GM12892 (cell line): ENCODE data around the gene HIPK1.
"Not testable (repeated sequence)": the region's sequence is repeated elsewhere in the genome, so short reads cannot be mapped to it uniquely, and the experiment has no call there.

Source experiments
- DNase-seq: peaks from one replicate; pipeline ENCODE4 v3.0.0; 2011; ENCODE audit not compliant: insufficient read length
- FAIRE-seq: peaks from 2 replicates; lab custom pipeline; 2011; peaks lifted over from hg19 to GRCh38; lab: Jason Lieb, UNC
- POLR2A ChIP-seq: IDR thresholded peaks from 2 replicates; pipeline ENCODE4 v1.6.1; 2011; ENCODE audit warnings: low read depth, low read length, control low read depth
- POLR2AphosphoS5 ChIP-seq: IDR thresholded peaks from 2 replicates; pipeline ENCODE4 v1.6.1; 2011; ENCODE audit warnings: low read depth, low read length, control low read depth
- TAF1 ChIP-seq: IDR thresholded peaks from 2 replicates; pipeline ENCODE4 v1.6.1; 2011; ENCODE audit warnings: low read depth, mild to moderate bottlenecking, control low read depth, low read length, borderline replicate concordance

HIPK1 gene

DNA sequence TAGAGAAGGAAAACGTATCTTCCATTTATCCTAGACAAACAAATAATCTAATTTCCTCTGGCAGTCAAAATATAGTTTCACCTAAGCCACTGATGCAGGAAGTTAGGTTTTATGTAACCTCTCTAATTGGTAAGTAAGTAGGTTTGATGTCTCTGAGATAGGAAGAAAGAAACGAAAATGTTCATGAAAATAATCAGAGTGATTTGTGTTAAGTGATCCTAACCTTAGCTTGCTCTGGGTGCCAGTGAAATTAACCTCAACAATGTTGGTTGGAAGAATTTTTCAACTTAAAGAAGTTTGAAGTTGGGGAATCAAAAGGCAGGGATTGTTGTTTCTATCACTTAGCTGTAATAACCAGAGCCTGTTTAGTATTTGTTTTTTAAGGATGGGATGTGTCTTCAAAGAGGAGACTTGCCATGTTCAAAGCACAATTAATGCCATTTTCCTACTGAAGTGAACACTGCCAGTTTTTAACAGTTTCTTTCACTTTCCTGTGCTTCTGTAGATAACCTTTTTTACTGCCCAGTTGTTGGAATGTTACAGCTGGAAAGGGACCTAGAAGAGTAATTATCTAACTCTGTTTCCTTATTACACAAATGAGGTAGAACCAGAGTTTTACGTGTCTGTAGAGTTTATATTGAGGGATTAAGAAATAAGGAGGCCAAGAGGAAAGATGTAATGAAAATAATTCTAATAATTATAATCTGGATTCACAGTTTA, 18.4 kb downstream of the HIPK1 start:
- no peak for FAIRE-seq
- TF ChIP-seq POLR2A (no peak), POLR2AphosphoS5 (no peak), TAF1 (no peak)
- DNase-seq, result no peak

DNA sequence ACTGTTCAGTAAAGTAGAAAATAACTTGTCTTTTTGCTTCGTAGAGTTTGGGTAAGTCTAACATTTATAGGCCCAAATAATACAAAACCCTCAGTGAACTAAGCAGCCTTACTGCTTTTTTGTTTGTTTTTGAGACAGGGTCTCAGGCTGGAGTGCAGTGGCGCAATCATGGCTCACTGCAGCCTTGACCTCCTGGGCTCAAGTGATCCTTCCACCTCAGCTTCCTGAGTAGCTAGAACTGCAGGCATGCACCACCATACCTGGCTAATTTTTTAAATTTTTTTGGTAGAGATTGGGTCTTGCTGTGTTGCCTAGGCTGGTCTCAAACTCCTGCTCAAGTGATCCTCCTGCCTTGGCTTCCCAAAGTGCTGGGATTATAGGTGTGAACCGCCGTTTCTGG, 19.0 kb downstream of the HIPK1 start:
- not testable (repeated sequence) for DNase-seq, FAIRE-seq

DNA sequence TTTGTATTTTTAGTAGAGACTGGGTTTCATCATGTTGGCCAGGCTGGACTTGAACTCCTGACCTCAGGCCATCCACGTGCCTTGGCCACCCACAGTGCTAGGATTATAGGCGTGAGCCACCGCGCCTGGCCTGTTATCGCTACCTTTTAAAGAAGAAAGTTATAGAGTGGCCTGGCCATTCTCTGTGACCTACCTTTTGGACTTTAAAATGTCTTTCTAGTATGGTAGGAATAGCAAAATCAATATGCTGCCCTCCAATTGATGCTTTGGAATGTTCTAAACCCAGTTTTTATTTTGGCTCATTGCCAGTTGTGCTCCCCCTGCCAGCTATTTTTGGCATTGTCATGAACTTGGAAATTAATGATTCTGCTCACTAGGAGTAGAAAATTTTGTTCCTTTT, 19.9 kb downstream of the HIPK1 start:
- TF ChIP-seq POLR2AphosphoS5 (no peak), POLR2A (no peak), TAF1 (no peak)
- no peak for FAIRE-seq

DNA sequence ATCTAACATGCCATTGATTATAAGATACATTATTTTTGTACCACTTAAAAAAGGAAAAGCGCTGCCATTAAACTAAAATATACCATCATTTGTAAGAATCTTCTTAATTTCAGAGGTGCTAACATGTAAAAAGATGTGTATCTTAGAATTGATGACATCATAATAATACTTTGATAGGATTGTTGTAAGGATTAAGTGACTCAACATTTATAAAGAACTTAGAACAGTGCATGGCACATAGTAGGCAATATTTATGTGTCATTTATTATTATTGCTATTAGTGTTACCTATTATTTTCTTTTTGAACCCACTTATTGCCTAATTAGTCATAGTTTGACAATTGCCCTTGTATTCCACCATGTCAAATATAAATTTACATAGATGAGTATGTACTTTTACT, 21.8 kb downstream of the HIPK1 start:
- TF ChIP-seq POLR2A, result no peak
- TF ChIP-seq TAF1, result no peak
- no peak for TF ChIP-seq POLR2AphosphoS5
- no peak for FAIRE-seq
- no peak for DNase-seq

More for the DNA sequence above, 19.9 kb downstream of the HIPK1 start:
- DNase-seq, result no peak

DNA sequence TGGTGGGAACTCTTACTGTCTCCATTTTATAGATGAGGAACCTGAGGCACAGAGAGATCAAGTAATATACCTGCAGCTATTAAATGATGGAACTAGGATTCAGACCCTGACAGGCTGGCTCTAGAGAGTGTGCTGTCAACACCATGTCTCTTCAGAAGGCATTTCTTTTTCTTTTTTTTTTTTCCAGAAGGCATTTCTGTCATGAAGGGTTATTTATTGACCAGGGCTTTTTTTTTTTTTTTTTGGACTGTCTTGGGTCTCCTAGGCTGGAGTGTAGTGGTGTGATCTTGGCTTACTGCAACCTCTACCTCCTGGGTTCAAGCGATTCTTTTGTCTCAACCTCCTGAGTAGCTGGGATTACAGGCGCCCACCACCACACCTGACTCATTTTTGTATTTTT, 22.6 kb downstream of the HIPK1 start:
- FAIRE-seq, result no peak
- DNase-seq, result no peak
- TF ChIP-seq POLR2A (no peak), TAF1 (no peak), POLR2AphosphoS5 (no peak)

DNA sequence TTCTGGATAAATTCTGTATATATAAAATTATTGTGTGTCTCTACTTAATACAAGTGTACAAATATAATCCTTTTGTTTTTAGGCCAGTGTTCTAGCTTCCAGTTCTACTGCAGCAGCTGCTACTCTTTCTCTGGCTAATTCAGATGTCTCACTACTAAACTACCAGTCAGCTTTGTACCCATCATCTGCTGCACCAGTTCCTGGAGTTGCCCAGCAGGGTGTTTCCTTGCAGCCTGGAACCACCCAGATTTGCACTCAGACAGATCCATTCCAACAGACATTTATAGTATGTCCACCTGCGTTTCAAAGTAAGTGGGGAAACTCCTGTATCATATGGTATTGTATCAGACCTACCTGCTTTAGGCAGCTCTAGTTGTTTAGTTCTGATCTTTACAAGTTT, 28.9 kb downstream of the HIPK1 start:
- DNase-seq, result no peak
- TF ChIP-seq TAF1 (no peak), POLR2A (no peak), POLR2AphosphoS5 (no peak)
- FAIRE-seq, result no peak

DNA sequence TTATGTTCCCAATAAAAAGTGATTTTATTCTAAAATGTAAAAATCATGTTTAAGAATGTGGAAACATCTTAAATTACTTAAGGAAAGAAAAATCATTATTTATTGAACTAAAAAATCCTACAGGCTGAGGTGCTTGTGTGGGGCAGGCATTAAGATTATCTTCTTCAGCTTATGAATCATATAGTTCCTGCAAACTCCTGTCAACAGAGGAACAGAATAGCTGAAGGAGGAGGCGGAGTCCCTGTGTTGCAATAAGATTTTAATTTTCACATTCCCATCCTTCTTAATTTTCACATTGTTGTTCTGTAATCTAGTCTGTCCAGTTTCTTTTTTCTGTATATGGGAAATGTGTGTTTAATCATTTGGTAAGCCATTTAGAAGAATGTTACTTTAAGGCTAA, 29.6 kb downstream of the HIPK1 start:
- no peak for FAIRE-seq
- TF ChIP-seq POLR2AphosphoS5 (no peak), TAF1 (no peak), POLR2A (no peak)
- DNase-seq, result no peak

DNA sequence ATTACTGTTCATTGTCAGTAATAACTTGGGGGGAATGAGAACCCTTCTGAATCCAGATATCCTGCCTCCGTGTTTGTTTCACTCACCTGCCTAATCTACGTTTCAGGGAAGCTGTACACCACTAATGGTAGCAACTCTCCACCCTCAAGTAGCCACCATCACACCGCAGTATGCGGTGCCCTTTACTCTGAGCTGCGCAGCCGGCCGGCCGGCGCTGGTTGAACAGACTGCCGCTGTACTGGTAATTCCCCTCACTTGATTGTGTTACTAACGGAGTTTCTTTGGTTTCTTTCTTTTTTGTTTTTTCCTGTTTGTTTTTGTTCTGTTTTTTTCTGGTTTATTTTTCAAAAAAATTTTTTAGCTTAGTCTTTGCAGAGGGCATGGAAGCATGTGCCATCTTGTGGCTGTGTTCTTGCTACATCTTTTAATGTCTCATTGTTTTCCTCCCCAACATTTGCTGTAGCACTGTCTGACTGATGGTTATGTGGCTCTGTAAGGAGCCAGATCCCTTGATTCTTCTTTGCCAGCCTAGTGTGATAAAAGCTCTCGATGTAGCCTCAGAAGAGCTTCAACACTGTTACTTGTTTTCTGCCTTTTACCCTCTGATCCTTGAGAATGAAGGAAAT, 34.3 kb downstream of the HIPK1 start:
- DNase-seq, result no peak
- no peak for TF ChIP-seq POLR2A
- TF ChIP-seq TAF1, result no peak
- no peak for TF ChIP-seq POLR2AphosphoS5
- no peak for FAIRE-seq

DNA sequence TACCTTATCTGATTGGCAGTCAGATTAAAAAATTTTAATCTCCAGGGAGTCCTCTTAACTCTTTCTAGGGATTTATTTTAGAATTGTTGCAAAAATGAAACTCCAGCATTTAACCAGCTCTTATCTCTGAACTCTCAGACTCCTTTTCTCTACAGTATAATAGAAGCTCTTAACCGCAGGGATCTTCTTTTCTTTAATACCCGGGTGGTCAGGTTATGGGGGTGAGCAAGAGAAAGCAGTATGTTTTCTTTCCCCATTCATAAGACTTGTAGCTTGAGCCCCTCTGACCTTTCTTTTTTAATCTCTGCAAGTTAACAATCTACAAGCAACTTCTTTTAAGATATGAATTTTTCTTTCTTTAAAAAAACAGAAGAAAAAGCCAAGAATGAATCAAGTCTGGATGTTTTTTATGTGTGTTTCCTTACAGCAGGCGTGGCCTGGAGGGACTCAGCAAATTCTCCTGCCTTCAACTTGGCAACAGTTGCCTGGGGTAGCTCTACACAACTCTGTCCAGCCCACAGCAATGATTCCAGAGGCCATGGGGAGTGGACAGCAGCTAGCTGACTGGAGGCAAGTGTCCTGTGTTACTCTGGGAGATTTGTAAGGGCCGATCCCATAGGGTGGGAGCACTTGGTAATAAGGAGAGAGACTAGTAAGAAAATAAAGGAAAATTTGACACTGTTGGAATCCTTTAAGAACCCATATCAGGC, 36.7 kb downstream of the HIPK1 start:
- FAIRE-seq (no peak), DNase-seq (no peak)
- no peak for TF ChIP-seq POLR2AphosphoS5

DNA sequence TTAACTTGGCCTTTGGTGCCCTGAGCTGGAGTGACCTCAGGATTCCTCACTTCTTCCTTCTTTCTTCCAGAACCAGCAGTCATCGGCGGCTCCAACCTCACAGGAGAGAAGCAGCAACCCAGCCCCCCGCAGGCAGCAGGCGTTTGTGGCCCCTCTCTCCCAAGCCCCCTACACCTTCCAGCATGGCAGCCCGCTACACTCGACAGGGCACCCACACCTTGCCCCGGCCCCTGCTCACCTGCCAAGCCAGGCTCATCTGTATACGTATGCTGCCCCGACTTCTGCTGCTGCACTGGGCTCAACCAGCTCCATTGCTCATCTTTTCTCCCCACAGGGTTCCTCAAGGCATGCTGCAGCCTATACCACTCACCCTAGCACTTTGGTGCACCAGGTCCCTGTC, 43.8 kb downstream of the HIPK1 start:
- no peak for FAIRE-seq
- TF ChIP-seq POLR2AphosphoS5 (no peak), TAF1 (no peak), POLR2A (no peak)
- DNase-seq, result no peak

DNA sequence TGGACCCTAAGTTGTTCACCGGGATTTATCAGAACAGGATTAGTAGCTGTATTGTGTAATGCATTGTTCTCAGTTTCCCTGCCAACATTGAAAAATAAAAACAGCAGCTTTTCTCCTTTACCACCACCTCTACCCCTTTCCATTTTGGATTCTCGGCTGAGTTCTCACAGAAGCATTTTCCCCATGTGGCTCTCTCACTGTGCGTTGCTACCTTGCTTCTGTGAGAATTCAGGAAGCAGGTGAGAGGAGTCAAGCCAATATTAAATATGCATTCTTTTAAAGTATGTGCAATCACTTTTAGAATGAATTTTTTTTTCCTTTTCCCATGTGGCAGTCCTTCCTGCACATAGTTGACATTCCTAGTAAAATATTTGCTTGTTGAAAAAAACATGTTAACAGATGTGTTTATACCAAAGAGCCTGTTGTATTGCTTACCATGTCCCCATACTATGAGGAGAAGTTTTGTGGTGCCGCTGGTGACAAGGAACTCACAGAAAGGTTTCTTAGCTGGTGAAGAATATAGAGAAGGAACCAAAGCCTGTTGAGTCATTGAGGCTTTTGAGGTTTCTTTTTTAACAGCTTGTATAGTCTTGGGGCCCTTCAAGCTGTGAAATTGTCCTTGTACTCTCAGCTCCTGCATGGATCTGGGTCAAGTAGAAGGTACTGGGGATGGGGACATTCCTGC, 46.2 kb downstream of the HIPK1 start:
- FAIRE-seq, result no peak
- TF ChIP-seq POLR2A, result no peak
- TF ChIP-seq TAF1, result no peak
- TF ChIP-seq POLR2AphosphoS5, result no peak
- DNase-seq, result no peak
